Measurements from ENCODE around the gene LSM5. TPM values are rescaled to one million over a fixed set of nuclear protein-coding genes. Genes with fewer than 3 reads are reported as not detected.
A peak's percentile ranks its signal among the peaks of the same experiment; 100 is the strongest.
"Not testable (repeated sequence)": the region's sequence is repeated elsewhere in the genome, so short reads cannot be mapped to it uniquely, and the experiment has no call there.

LSM5 gene
- total RNA-seq, 1 donor from 2014 or later, result 48.0 TPM

DNA sequence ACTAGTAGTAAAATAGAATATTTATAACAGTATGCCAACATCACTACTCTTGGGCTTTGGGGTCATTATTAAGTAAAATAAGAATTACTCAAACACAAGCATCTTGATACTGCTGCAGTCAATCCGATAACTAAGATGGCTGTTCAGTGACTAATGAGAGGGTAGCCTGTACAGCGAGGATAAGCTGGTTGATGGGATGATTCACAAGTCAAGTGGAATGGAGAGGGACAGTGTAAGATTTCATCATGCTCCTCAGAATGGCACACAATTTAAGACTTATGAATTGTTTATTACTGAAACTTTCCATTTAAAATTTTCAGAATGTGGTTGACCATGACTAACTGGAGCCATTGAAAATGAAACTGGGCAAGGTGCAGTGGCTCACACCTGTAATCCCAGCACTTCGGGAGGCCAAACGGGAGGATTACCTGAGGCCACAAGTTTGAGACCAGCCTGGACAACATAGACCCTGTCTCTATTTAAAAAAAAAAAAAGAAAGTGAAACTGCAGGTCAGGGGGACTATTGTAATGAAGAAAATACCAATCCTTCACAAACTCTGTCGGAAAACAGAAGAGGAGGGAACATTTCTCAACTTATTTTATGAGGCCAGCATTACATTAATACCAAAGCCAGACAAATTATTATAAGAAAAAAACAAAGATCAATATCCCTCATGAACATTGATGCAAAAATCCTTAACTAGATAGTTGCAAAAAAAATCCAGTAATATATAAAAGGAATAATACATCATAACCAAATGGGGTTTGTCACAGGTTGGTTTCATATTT, 16.3 kb upstream of the LSM5 start:
- Mint-ChIP-seq H3K4me3 (no peak overlapping the region), H3K27ac (no peak overlapping the region), H3K9me3 (peaks cover 20% of the 10 kb centered on the region), H3K4me1 (peaks cover 2% of the 10 kb centered on the region), H3K36me3 (peaks cover 37% of the 10 kb centered on the region), H3K27me3 (ENCODE audit: low read depth) (no peaks in the 10 kb centered on the region)
- TF ChIP-seq CTCF (IDR thresholded peaks at IDR 0.05; ENCODE audit: unreplicated experiment), result no peak
- DNase-seq (ENCODE audit: low spot score in 2 of 2, unreplicated experiment in 2 of 2), result no peak

GRCh38 chr7:32502728-32503127, 12.5 kb upstream of the LSM5 start:
- H3K4me3 Mint-ChIP-seq, result no peak overlapping the region
- H3K27ac Mint-ChIP-seq, result no peak overlapping the region
- no peak for DNase-seq (ENCODE audit: low spot score in 2 of 2, unreplicated experiment in 2 of 2)
- H3K4me1 Mint-ChIP-seq, result peaks cover 12% of the 10 kb centered on the region
- peaks cover 14% of the 10 kb centered on the region for H3K36me3 Mint-ChIP-seq
- peaks cover 7% of the 10 kb centered on the region for H3K9me3 Mint-ChIP-seq
- H3K27me3 Mint-ChIP-seq (ENCODE audit: low read depth), result no peaks in the 10 kb centered on the region
- no peak for TF ChIP-seq CTCF (IDR thresholded peaks at IDR 0.05; ENCODE audit: unreplicated experiment)

GRCh38 chr7:32501522-32501921, 11.3 kb upstream of the LSM5 start:
- peaks cover 19% of the 10 kb centered on the region for H3K4me1 Mint-ChIP-seq
- no peak overlapping the region for H3K4me3 Mint-ChIP-seq

DNA sequence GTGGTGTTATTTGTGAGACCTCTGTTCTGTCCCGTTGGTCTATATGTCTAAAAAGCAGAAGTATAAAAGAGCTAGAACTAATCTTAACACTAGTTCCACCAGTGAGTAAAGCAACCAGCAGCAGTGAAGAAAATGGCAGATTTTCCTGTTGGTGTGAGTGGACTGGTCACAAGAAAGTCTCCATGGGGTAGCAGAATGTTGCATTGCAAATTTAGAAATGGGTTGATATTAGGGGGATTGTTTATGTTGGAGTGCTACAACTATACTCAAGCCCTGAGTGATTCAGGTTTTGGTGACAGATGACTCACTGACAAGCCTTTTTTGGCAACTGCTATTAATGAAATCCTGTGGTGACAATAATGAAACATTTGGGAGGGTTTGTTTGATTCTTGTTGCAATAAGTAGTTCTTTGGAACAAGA, 10.8 kb upstream of the LSM5 start:
- Mint-ChIP-seq H3K36me3 (peaks cover 7% of the 10 kb centered on the region), H3K27me3 (ENCODE audit: low read depth) (no peaks in the 10 kb centered on the region), H3K4me3 (no peak overlapping the region), H3K27ac (peak overlapping the region; percentile 27), H3K4me1 (peaks cover 23% of the 10 kb centered on the region), H3K9me3 (no peaks in the 10 kb centered on the region)
- TF ChIP-seq CTCF (IDR thresholded peaks at IDR 0.05; ENCODE audit: unreplicated experiment), result no peak
- no peak for DNase-seq (ENCODE audit: low spot score in 2 of 2, unreplicated experiment in 2 of 2)

More at GRCh38 chr7:32501522-32501921, 11.3 kb upstream of the LSM5 start:
- Mint-ChIP-seq H3K9me3 (no peaks in the 10 kb centered on the region), H3K36me3 (peaks cover 7% of the 10 kb centered on the region), H3K27me3 (ENCODE audit: low read depth) (no peaks in the 10 kb centered on the region), H3K27ac (peak overlapping the region; percentile 26)
- no peak for DNase-seq (ENCODE audit: low spot score in 2 of 2, unreplicated experiment in 2 of 2)
- no peak for TF ChIP-seq CTCF (IDR thresholded peaks at IDR 0.05; ENCODE audit: unreplicated experiment)

DNA sequence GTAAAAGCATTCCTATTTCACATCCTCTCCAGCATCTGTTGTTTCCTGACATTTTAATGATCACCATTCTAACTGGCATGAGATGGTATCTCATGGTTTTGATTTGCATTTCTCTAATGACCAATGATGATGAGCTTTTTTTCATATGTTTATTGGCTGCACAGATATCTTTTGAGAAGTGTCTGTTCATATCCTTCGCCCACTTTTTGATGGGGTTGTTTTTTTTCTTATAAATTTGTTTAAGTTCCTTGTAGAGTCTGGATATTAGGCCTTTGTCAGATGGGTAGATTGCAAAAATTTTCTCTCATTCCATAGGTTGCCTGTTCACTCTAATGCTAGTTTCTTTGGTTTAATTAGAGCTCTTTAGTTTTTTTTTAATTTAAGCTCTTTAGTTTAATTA, 10.0 kb upstream of the LSM5 start:
- H3K36me3 Mint-ChIP-seq; H3K4me3 Mint-ChIP-seq; DNase-seq (ENCODE audit: low spot score in 2 of 2, unreplicated experiment in 2 of 2); H3K9me3 Mint-ChIP-seq; H3K27me3 Mint-ChIP-seq (ENCODE audit: low read depth); H3K27ac Mint-ChIP-seq: not testable (repeated sequence)
- peaks cover 23% of the 10 kb centered on the region for H3K4me1 Mint-ChIP-seq

GRCh38 chr7:32499755-32500154, 9.6 kb upstream of the LSM5 start:
- not testable (repeated sequence) for H3K27me3 Mint-ChIP-seq (ENCODE audit: low read depth); H3K27ac Mint-ChIP-seq; H3K9me3 Mint-ChIP-seq; DNase-seq (ENCODE audit: low spot score in 2 of 2, unreplicated experiment in 2 of 2); H3K36me3 Mint-ChIP-seq; H3K4me3 Mint-ChIP-seq
- peaks cover 23% of the 10 kb centered on the region for H3K4me1 Mint-ChIP-seq

Data from mesothelial cell of epicardium (in vitro differentiated cells).